Heart right ventricle (tissue), 16 donors: Measurements from ENCODE around the gene PARP1. TPM values are rescaled to one million over a fixed set of nuclear protein-coding genes. Genes with fewer than 3 reads are reported as not detected.

Source experiments
- ATAC-seq, 8 donors: fragments of 200-7000 bp; cut with Tn5 transposase; one replicate each; pipeline ENCODE4 v1.9.1; 2020; ENCODE audit warnings: mild to moderate bottlenecking in 8 of 8, moderate library complexity in 8 of 8, moderate number of reproducible peaks in 1 of 8
- DNase-seq, 2 donors: peaks; one replicate each; pipeline ENCODE4 v3.0.0-alpha.2; 2020
- H3K27ac ChIP-seq, 10 donors: fragments of 200-600 bp; sonication (generic) in 2 of 10; one replicate each; pipeline versions ENCODE4 v1.5.0 to v1.8.0; 2020 to 2022; ENCODE audit warnings: mild to moderate bottlenecking in 3 of 10
- H3K27me3 ChIP-seq, 7 donors: fragments of 200-600 bp; one replicate each; pipeline ENCODE4 v1.8.0; 2021 to 2022; ENCODE audit warnings: mild to moderate bottlenecking in 2 of 7
- H3K36me3 ChIP-seq, 9 donors: fragments of 200-600 bp; sonication (generic) in 1 of 9; one replicate each; pipeline versions ENCODE4 v1.5.0 to v1.8.0; 2020 to 2022; ENCODE audit warnings: mild to moderate bottlenecking in 2 of 9
- H3K4me1 ChIP-seq, 9 donors: fragments of 200-600 bp; sonication (generic) in 1 of 9; one replicate each; pipeline versions ENCODE4 v1.5.0 to v1.8.0; 2020 to 2022; ENCODE audit warnings: mild to moderate bottlenecking in 4 of 9
- H3K4me3 ChIP-seq, 10 donors: fragments of 200-600 bp; sonication (generic) in 2 of 10; one replicate each; pipeline versions ENCODE4 v1.5.0 to v1.8.0; 2020 to 2022; ENCODE audit warnings: mild to moderate bottlenecking in 7 of 10, moderate library complexity in 2 of 10
- H3K9me3 ChIP-seq, 11 donors: fragments of 200-600 bp in 10 of 11; sonication (generic) in 2 of 11; one replicate each; pipeline versions ENCODE4 v1.5.0 to v1.8.0; 2013 to 2022; ENCODE audit warnings: mild to moderate bottlenecking in 2 of 11, control low read depth in 1 of 11, moderate library complexity in 1 of 11
- CTCF ChIP-seq, 9 donors: fragments of 200-600 bp; sonication (generic) in 2 of 9; IDR thresholded peaks; one replicate each; pipeline versions ENCODE4 v1.5.0 to v1.8.0; 2021 to 2022; ENCODE audit warnings: antibody characterized with exemption in 9 of 9, mild to moderate bottlenecking in 5 of 9, moderate library complexity in 1 of 9
- WGBS, 2 donors: extraction: QIAGEN DNeasy Blood & Tissue Kit; methylation state at CpG; one replicate each; pipeline ENCODE4 v1.1.7; 2013; ENCODE audit warnings: inconsistent platforms in 1 of 2; 5-methylcytosine and 5-hydroxymethylcytosine counted together
- intact Hi-C, 10 donors: fragments of 100-400 bp; cut with DNase I; formaldehyde crosslinking; loops; one replicate each; pipeline versions ENCODE4 v1.11.1 to v1.14.2; 2022
- polyA plus RNA-seq, 2 donors: library from polyadenylated mRNA; stranded (reverse); fragments of 200-250 nt; gene quantifications; one replicate each; pipeline ENCODE4 v1.2.3, GENCODE V29; 2013
- total RNA-seq, 10 donors: library from RNA; stranded (reverse); fragmentation: NEBNext Ultra II Directional in 3 of 10; extraction: Animal tissue kit (Norgen Biotek cat#: 25700) in 3 of 10; gene quantifications; one replicate each; pipeline versions ENCODE4 v1.2.1 to v1.2.4, GENCODE V29; 2021 to 2023
- donor health status: Arrhythmogenic right ventricular cardiomyopathy.
- donor health status: ischemic (EF 13 %, LVEDD 7.1; RV severe dilation, severe dysfunction).
- donor health status: healthy with polysubstance abuse.
- donor health status: DM: no; HTN: yes; CAD: no.
- donor health status: DM: no; HTN: no; CAD: no.
- donor health status: ischemic (EF 25% LVEDD 6.9; RV normal size, moderate dysfunction).
- donor health status: ischemic (EF 25% LVEDD 5.7; RV mildly dilated, moderate dysfunction).
- donor health status: healthy.
- donor health status: DM: yes; HTN: yes; CAD: no.
- donor health status: Ischemic cardiomyopathy.
- donor health status: ischemic (EF 35%, LVEDD 5.7; RV mildly dilated, moderate dysfunction).
- donor health status: nonischemic (EF 11% LVEDD 7.7; RV severe dilation, severe dysfunction).
- donor health status: DM: yes; HTN: yes; CAD: no.
- donor health status: PGD.
- donor health status: ischemic (EF 29% LVEDD 5.4; RV normal size, mild dysfunction).
- donor health status: nonischemic (EF 23%, LVEDD 6.1; RV moderate dilation, normal function).

The PARP1 gene
- total and polyA plus RNA-seq, 12 donors = 36.1 to 154 (median 110) TPM

- TF ChIP-seq CTCF (IDR thresholded peaks at IDR 0.05) = no peak
Measured at GRCh38 chr1:226325178-226325577, 82.7 kb downstream of the PARP1 start.

GRCh38 chr1:226324479-226324878, 83.4 kb downstream of the PARP1 start:
- no peak overlapping the region for H3K27ac ChIP-seq
- no peaks in the 10 kb centered on the region for H3K9me3 ChIP-seq
- no peaks in the 10 kb centered on the region for H3K4me1 ChIP-seq
- no peak for TF ChIP-seq CTCF (IDR thresholded peaks at IDR 0.05)
- H3K4me3 ChIP-seq = no peak overlapping the region
- no peaks in the 10 kb centered on the region for H3K36me3 ChIP-seq
- DNase-seq (no peak), ATAC-seq (no peak)
- peaks cover 0 to 7% (median 0%) of the 10 kb centered on the region in 7 donors for H3K27me3 ChIP-seq
- intact Hi-C loops = loop anchor here in 3 of 10 donors (5.0 to 10.0 kb wide), 4 partner anchors 102 to 190 kb away; partner anchors contain the start of gene MIXL1 (in 1 of the 3)

More at GRCh38 chr1:226325178-226325577, 82.7 kb downstream of the PARP1 start:
- WGBS, 2 donors = 59 to 70% methylated on average over 1 of the region's 1 CpG
- intact Hi-C loops = loop anchor here in 3 of 10 donors (10.0 kb wide), 3 partner anchors 120 to 190 kb away; no protein-coding TSS in a partner anchor
- peaks cover 0 to 7% (median 0%) of the 10 kb centered on the region in 7 donors for H3K27me3 ChIP-seq
- no peaks in the 10 kb centered on the region for H3K36me3 ChIP-seq
- DNase-seq = no peak
- no peaks in the 10 kb centered on the region for H3K4me1 ChIP-seq
- no peak overlapping the region for H3K4me3 ChIP-seq
- no peaks in the 10 kb centered on the region for H3K9me3 ChIP-seq
- ATAC-seq = no peak
- no peak overlapping the region for H3K27ac ChIP-seq

- no peaks in the 10 kb centered on the region for H3K4me1 ChIP-seq
- 90 to 93% methylated on average over 3 of the region's 3 CpGs for WGBS, 2 donors
- no peak for TF ChIP-seq CTCF (IDR thresholded peaks at IDR 0.05)
- no peak overlapping the region for H3K27ac ChIP-seq
- no peak overlapping the region for H3K4me3 ChIP-seq
- no peak for ATAC-seq
- H3K36me3 ChIP-seq = no peaks in the 10 kb centered on the region
- intact Hi-C loops = loop anchor here in 3 of 10 donors (5.0 to 10.0 kb wide), 4 partner anchors 101 to 188 kb away; partner anchors contain the start of gene MIXL1 (in 1 of the 3)
- H3K27me3 ChIP-seq = peaks cover 0 to 7% (median 0%) of the 10 kb centered on the region in 7 donors
- no peak for DNase-seq
- no peaks in the 10 kb centered on the region for H3K9me3 ChIP-seq
Measured at GRCh38 chr1:226322986-226323385, 84.9 kb downstream of the PARP1 start.

- intact Hi-C loops = loop anchor here in 3 of 10 donors (5.0 to 10.0 kb wide), 4 partner anchors 99 to 186 kb away; partner anchors contain the start of gene MIXL1 (in 1 of the 3)
- no peak for ATAC-seq
- WGBS, 2 donors = 92 to 94% methylated on average over 10 of the region's 10 CpGs
- no peak for DNase-seq
- no peak overlapping the region for H3K27ac ChIP-seq
- H3K9me3 ChIP-seq = no peaks in the 10 kb centered on the region
- peaks cover 0 to 7% (median 0%) of the 10 kb centered on the region in 7 donors for H3K27me3 ChIP-seq
- no peak for TF ChIP-seq CTCF (IDR thresholded peaks at IDR 0.05)
- no peak overlapping the region for H3K4me3 ChIP-seq
- H3K4me1 ChIP-seq = no peaks in the 10 kb centered on the region
- no peaks in the 10 kb centered on the region for H3K36me3 ChIP-seq
Measured at GRCh38 chr1:226320930-226321329, 87.0 kb downstream of the PARP1 start.
